NCI-H82 treated with DMSO at 0.1 percent for 48 hours (cell line): ENCODE results near the gene DHX35.
"Not testable (repeated sequence)": the region's sequence is repeated elsewhere in the genome, so short reads cannot be mapped to it uniquely, and the experiment has no call there.

ENCODE experiments used
- DNase-seq: peaks from one replicate; lab custom pipeline; 2025; ENCODE audit not compliant: unreplicated experiment; lab: John Stamatoyannopoulos, UW

DHX35 gene

GRCh38 chr20:38940644-38941043 is 21.5 kb upstream of the DHX35 start:
- no peak for DNase-seq

DNA sequence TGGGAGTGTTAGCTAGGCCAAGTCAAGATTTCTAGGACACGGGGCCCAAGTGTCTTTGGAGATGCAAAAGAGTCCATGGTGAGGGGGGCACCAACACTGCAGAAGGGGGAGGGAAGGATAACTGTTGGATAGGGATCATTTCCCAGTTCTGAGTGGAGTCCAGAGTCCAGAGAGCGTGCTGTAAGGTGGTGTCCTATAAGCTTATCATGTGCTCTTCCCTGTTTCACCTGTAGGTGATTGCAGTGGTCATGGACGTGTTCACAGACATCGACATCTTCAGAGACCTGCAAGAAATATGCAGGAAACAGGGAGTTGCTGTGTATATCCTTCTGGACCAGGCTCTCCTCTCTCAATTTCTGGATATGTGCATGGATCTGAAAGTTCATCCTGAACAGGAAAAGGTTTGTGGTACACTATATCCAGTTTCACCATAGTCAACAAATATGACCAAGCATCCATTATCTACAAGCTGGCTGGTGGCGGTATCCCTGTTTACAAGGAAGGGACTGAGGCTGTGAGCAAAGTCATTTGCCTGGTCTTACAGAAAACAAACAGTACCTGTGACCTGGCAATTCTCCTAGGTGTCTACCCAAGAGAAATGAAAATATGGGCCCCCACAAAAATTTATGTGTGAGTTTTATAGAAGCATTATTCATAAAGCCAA is 20.3 kb upstream of the DHX35 start:
- DNase-seq = no peak

- DNase-seq = no peak
Observed at GRCh38 chr20:38945012-38945411, 17.1 kb upstream of the DHX35 start.

GRCh38 chr20:38946836-38947235 is 15.3 kb upstream of the DHX35 start:
- no peak for DNase-seq

DNA sequence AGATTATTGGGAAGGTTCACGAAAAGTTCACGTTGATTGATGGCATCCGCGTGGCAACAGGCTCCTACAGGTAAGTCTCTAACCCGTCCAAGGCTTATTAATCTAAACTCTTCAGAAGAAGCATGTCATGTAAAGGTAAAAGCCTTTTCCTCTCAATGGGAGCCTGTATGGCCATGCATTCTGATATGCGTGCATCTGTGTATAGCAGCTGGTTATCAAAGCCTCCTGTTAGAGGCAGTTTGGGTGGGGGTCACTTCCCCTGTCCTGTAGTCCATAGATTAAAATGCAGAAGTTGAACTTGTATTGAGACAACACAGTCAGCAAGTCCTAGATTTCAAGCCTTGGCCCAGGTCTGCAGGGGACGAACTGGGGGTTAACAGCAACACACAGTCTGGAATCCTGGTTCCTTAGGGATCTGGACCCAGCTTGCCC is 14.2 kb upstream of the DHX35 start:
- no peak for DNase-seq

- no peak for DNase-seq
Observed at GRCh38 chr20:38950254-38950653, 11.9 kb upstream of the DHX35 start.

GRCh38 chr20:38951611-38952010 is 10.5 kb upstream of the DHX35 start:
- no peak for DNase-seq

DNA sequence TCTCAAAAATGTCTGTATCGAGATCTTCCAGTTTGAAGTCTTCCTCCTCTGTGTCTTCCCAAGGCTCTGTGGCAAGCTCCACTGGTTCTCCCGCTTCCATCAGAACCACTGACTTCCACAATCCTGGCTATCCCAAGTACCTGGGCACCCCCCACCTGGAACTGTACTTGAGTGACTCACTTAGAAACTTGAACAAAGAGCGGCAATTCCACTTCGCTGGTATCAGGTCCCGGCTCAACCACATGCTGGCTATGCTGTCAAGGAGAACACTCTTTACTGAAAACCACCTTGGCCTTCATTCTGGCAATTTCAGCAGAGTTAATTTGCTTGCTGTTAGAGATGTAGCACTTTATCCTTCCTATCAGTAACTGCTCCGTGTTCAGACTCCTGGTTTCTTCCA is 10.0 kb upstream of the DHX35 start:
- DNase-seq = no peak

- DNase-seq = no peak
Observed at GRCh38 chr20:38953630-38954340, 8.4 kb upstream of the DHX35 start.

DNA sequence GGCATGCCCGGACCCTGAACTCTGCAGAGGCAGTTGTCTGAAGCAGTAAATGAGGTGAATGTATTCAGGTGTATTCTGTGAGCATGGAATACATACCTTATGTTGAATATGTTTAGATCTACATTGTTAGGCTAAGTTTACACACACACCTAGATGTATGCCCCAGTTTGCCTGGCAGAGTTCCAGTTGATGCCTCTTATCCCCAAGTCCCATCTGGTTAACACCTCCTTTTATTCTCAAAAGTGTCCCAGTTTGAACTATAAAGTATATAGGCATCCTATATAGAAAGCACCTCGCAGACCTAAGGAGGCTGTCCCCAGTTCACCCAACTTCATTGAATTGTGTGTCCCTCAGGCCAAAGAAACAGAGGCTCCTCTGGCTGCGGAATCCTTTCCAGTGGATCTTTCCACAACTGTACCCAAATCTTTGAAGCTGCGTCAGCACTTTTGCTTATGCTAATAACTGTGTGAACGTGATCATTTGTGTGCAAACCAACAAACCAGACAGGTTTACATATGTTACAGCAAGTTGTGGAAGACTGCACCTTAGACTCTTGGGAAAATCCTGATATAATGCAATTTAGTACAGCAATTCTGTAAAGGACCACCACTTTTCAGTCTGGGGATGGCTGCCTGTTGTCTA is 4.8 kb upstream of the DHX35 start:
- peak; percentile 7 for DNase-seq

- peak; percentile 56 for DNase-seq
Observed at GRCh38 chr20:38957915-38958485, 4.1 kb upstream of the DHX35 start.

DNA sequence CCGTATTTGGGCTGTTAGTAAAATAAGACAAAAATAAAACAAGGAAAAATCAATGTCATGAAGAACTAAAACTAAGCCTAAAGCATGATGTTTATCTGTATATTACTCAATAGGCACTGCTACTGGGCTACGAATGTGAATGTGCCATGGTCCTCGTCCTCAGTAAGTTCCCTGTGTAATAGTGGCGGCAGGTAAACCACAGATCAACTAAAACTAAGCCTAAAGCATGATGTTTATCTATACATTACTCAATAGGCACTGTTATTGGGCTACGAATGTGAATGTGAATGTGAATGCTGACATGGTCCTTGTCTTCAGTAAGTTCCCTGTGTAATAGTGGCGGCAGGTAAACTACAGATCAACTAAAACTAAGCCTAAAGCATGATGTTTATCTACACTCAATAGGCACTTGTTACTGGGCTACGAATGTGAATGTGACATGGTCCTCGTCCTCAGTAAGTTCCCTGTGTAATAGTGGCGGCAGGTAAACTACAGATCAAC is 1.9 kb upstream of the DHX35 start:
- DNase-seq = not testable (repeated sequence)

GRCh38 chr20:38961530-38962043 is 557 bp upstream of the DHX35 start:
- DNase-seq = no peak

- DNase-seq = no peak
Observed at GRCh38 chr20:38962928-38963401, 821 bp downstream of the DHX35 start.

DNA sequence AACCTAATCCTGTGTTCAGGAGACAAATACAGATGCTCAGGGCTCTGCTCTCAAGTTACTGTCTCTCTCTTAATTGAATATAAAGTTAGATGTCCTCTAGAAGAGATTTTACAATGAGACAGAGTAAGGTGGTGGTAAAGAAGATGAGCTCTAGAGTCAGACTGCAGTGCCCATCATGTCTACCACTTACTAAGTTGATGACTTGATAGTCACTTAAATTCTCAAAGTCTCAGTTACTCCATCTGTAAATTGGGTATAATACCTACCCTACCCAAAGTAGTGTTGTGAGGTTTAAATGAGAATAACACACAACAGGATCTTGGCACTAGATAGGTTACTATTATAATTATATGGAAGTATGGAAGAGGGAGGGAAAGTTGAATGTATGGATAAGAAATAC is 1.6 kb downstream of the DHX35 start:
- DNase-seq = no peak

- no peak for DNase-seq
Observed at GRCh38 chr20:38965264-38965663, 3.1 kb downstream of the DHX35 start.

GRCh38 chr20:38968090-38968489 is 5.9 kb downstream of the DHX35 start:
- DNase-seq = no peak

DNA sequence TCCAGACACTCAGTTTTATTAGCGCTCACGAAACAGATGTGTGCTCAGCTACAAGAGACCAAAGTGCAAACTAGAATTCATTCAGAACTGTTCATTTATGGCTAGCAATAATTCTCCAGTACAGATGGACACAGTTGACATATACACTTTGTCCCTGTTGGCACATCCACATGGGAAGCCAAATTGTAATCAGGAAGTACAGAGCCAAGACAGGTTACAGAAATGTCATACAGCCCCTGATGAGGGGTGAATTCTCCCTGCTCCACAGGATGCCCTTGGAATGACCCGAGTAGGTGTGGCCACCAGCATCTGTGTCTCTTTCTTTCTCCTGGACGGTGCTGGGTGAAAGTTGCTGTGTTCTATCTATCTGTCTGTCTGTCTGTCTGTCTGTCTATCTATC is 7.6 kb downstream of the DHX35 start:
- no peak for DNase-seq

DNA sequence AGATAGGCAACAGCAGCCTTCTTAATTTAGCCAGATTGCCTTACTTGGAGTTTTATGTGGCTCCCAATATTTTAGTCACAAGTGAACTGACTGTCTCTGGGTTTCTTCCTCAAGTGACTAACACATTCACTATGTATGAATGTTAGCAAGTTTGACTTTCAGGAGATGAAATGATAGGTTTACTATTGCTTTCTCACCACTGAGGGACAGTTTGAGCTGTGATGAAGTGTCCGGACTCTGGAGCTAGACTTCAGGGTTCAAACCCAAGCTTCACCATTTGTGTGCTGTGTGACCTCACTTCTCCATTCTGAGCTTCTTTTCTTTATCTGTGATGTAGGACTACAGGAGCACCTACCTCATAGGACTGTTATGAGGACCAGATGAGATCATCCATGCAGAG is 8.2 kb downstream of the DHX35 start:
- no peak for DNase-seq

DNA sequence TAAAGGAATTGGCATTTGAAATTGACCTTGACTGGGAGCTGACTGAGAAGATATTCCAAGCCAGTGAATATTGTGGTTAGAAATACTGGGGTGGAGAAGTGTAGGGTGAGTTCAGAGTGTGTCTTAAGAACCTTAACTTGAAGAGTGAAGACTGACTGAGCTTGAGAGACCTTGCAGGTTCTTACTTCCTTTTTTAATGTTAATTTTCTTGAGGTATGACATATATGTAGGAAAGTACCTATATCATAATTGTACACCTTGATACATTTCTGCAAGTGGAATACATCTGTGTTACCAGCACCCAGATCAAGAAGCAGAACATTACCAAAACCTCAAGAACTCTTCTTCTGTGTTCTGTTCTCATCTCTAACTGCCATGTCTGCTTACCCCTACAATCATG is 11.0 kb downstream of the DHX35 start:
- DNase-seq = no peak

DNA sequence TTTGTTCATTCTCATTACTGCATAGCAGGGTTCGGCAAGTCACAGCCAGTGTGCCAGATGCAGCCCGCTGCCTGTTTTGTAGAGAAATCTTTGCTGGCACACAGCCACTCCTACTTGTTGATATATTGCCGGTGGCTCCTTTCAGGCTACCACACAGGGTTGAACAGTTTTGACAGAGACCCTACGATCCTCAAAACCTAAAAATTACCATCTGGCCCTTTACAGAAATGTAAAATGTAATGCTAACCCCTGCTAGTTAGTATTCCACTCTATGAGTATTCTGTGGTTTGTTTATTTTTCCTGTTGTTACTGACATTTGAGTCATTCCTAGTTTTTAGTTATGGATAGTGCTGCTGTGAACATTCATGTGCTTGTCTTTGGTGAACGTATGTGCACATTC is 11.5 kb downstream of the DHX35 start:
- no peak for DNase-seq
